Measurements from ENCODE around the gene ATRNL1.

- TF ChIP-seq, protein P1, sequence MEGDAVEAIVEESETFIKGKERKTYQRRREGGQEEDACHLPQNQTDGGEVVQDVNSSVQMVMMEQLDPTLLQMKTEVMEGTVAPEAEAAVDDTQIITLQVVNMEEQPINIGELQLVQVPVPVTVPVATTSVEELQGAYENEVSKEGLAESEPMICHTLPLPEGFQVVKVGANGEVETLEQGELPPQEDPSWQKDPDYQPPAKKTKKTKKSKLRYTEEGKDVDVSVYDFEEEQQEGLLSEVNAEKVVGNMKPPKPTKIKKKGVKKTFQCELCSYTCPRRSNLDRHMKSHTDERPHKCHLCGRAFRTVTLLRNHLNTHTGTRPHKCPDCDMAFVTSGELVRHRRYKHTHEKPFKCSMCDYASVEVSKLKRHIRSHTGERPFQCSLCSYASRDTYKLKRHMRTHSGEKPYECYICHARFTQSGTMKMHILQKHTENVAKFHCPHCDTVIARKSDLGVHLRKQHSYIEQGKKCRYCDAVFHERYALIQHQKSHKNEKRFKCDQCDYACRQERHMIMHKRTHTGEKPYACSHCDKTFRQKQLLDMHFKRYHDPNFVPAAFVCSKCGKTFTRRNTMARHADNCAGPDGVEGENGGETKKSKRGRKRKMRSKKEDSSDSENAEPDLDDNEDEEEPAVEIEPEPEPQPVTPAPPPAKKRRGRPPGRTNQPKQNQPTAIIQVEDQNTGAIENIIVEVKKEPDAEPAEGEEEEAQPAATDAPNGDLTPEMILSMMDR (conservative IDR thresholded peaks at IDR 0.05; ENCODE audit: low read depth, low read length) = no peak
- TF ChIP-seq EZH2phosphoT487 (IDR thresholded peaks at IDR 0.05; ENCODE audit: borderline replicate concordance, low read length) = no peak
Observed at GRCh38 chr10:115980470-115980869, 887.3 kb downstream of the ATRNL1 start.
